HL-60 (cell line): ENCODE results near the gene WDR12.

Experiments used
- DNase-seq, 2 experiments: peaks; one replicate each; pipeline ENCODE4 v3.0.0-alpha.2; 2010 to 2020; ENCODE audit warnings: low read depth in 1 of 2, low spot score in 1 of 2
- H3K27ac ChIP-seq: fragments of 250-450 bp; sonication (Bioruptor Pico); replicated peaks from 2 replicates; pipeline ENCODE4 v1.5.1; 2020; ENCODE audit warnings: mild to moderate bottlenecking, moderate library complexity
- H3K27me3 ChIP-seq: fragments of 250-450 bp; sonication (Bioruptor Pico); 2 replicates; pipeline ENCODE4 v1.5.1; 2021; ENCODE audit warnings: mild to moderate bottlenecking, moderate library complexity; ENCODE audit not compliant: insufficient read depth, poor library complexity, severe bottlenecking
- H3K4me3 ChIP-seq: replicated peaks from 2 replicates; pipeline ENCODE4 v1.5.1; 2011; ENCODE audit warnings: mild to moderate bottlenecking, control low read depth, low read length; ENCODE audit not compliant: insufficient read depth
- GABPA ChIP-seq: IDR thresholded peaks from 2 replicates; pipeline ENCODE4 v1.6.1; 2012; ENCODE audit warnings: low read depth
- POLR2AphosphoS5 ChIP-seq: IDR thresholded peaks from 2 replicates; pipeline ENCODE4 v1.6.1; 2012; ENCODE audit warnings: low read depth
- REST ChIP-seq: IDR thresholded peaks from 2 replicates; pipeline ENCODE4 v1.6.1; 2012; ENCODE audit warnings: low read depth; ENCODE audit not compliant: insufficient replicate concordance
- SPI1 ChIP-seq: IDR thresholded peaks from 2 replicates; pipeline ENCODE4 v1.6.1; 2012; ENCODE audit warnings: low read depth, mild to moderate bottlenecking, borderline replicate concordance
- TF ChIP-seq, protein P1 (sequence below): IDR thresholded peaks from one replicate; pipeline ENCODE4 v1.5.1; 2011; ENCODE audit warnings: low read length, control low read depth, inconsistent platforms; ENCODE audit not compliant: insufficient read depth

The WDR12 gene

DNA sequence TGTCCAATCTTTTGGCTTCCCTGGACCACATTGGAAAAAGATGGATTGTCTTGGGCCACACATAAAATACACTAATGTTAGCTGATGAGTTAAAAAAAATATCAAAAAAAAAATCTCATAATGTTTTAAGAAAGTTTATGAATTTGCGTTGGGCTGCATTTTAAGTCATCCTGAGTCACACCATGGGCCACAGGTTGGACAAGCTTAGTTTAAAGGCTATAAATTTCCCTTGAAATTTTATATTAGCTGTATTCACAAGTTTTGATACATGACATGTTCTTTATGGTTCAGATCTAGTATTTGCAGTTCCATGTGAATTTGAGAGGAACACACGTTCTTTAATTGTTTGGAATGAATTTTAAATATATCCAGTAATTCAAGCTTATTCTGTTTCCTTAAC, 22.5 kb upstream of the WDR12 start:
- H3K27ac ChIP-seq = no peak overlapping the region
- no peak for DNase-seq

GRCh38 chr2:202933139-202933510, 21.7 kb upstream of the WDR12 start:
- DNase-seq = no peak
- Histone ChIP-seq H3K27ac (no peak overlapping the region), H3K4me3 (no peak overlapping the region), H3K27me3 (no peaks in the 10 kb centered on the region)
- TF ChIP-seq, protein P1, sequence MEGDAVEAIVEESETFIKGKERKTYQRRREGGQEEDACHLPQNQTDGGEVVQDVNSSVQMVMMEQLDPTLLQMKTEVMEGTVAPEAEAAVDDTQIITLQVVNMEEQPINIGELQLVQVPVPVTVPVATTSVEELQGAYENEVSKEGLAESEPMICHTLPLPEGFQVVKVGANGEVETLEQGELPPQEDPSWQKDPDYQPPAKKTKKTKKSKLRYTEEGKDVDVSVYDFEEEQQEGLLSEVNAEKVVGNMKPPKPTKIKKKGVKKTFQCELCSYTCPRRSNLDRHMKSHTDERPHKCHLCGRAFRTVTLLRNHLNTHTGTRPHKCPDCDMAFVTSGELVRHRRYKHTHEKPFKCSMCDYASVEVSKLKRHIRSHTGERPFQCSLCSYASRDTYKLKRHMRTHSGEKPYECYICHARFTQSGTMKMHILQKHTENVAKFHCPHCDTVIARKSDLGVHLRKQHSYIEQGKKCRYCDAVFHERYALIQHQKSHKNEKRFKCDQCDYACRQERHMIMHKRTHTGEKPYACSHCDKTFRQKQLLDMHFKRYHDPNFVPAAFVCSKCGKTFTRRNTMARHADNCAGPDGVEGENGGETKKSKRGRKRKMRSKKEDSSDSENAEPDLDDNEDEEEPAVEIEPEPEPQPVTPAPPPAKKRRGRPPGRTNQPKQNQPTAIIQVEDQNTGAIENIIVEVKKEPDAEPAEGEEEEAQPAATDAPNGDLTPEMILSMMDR = no peak
- no peak for TF ChIP-seq REST
- TF ChIP-seq GABPA = no peak
- TF ChIP-seq POLR2AphosphoS5 = no peak
- TF ChIP-seq SPI1 = no peak

More for the DNA sequence above, 22.5 kb upstream of the WDR12 start:
- TF ChIP-seq REST (no peak), GABPA (no peak), POLR2AphosphoS5 (no peak), SPI1 (no peak)
- TF ChIP-seq, protein P1 = no peak
- Histone ChIP-seq H3K27me3 (no peaks in the 10 kb centered on the region), H3K4me3 (no peak overlapping the region)

DNA sequence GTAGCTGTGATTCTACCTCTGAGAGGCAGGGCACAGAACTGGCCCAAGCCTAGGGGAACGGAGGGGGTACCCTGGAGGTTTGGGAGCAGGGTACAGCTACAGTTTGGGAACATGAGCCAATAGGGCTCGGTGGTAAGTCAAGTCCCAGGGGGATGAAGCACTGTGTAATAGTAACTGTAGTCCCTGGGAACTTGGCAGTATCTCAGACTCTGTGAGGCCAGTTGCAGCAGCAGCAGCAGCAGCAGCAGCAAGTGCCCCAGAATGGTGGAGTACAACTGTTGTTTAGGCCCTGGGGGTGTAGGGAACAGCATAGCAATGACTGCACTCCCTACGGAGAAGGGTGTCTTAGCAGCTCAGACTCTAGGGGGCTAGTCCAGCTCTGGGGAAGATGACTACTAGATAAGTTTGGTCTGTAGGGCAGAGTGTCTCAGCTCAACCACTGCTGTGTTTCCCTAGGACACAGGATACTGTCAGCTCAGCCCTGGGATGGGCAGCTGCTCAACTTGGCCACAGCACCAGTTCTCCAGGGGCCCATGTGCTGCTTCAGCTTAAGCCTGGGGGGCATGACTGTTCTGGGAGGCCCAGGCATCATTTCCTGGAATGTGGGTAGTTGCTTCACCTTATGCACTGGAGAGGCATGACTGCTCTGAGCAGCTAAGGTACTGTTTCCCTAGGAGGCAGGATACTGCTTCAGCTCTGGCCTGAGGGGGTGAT, 21.1 kb upstream of the WDR12 start:
- TF ChIP-seq REST = no peak
- TF ChIP-seq SPI1 = no peak
- no peak for TF ChIP-seq POLR2AphosphoS5
- TF ChIP-seq, protein P1 = no peak
- TF ChIP-seq GABPA = no peak
- DNase-seq = no peak
- Histone ChIP-seq H3K27ac (no peak overlapping the region), H3K27me3 (no peaks in the 10 kb centered on the region), H3K4me3 (no peak overlapping the region)
